ENCODE results near the gene TRAPPC10.

TRAPPC10 gene

DNA sequence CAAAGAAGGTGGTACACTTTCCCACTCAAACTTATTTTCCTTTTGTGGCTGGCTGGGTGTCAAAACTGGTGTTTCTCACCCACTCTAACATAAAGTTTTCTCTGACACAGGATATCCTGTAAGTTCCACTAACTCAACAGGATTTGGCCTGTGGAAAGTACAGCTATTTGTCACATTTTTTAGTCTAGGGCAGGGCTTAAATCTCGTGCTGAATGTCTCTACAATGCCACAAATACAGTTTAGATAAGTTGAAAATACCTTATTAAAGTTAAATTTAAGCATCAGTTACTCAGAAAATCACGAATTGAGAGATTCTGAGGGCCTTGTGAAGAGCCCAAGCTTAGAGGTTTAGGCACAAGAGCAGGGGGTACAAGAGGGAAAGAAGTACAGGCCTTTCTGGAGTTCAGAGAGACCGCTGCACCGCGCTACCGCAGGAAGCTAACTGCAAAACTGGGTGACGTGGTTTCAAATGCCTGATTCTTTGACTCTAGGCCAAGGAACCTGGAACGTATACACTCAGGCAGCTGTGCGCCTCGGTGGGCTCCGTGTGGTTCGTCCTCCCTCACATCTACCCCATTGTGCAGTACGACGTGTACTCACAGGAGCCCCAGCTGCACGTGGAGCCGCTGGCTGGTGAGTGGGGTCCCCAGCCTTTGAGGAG lies 71.7 kb downstream of the TRAPPC10 start:
- no peak for TF ChIP-seq SPI1 (IDR thresholded peaks at IDR 0.05; ENCODE audit: borderline replicate concordance, low read depth)
- no peak for TF ChIP-seq GABPA (IDR thresholded peaks at IDR 0.05; ENCODE audit: low read depth)
- TF ChIP-seq, protein P1, sequence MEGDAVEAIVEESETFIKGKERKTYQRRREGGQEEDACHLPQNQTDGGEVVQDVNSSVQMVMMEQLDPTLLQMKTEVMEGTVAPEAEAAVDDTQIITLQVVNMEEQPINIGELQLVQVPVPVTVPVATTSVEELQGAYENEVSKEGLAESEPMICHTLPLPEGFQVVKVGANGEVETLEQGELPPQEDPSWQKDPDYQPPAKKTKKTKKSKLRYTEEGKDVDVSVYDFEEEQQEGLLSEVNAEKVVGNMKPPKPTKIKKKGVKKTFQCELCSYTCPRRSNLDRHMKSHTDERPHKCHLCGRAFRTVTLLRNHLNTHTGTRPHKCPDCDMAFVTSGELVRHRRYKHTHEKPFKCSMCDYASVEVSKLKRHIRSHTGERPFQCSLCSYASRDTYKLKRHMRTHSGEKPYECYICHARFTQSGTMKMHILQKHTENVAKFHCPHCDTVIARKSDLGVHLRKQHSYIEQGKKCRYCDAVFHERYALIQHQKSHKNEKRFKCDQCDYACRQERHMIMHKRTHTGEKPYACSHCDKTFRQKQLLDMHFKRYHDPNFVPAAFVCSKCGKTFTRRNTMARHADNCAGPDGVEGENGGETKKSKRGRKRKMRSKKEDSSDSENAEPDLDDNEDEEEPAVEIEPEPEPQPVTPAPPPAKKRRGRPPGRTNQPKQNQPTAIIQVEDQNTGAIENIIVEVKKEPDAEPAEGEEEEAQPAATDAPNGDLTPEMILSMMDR (IDR thresholded peaks at IDR 0.05; ENCODE audit: insufficient read depth, low read length) = no peak
- TF ChIP-seq POLR2AphosphoS5 (IDR thresholded peaks at IDR 0.05; ENCODE audit: low read depth) = no peak
- TF ChIP-seq, protein P2, sequence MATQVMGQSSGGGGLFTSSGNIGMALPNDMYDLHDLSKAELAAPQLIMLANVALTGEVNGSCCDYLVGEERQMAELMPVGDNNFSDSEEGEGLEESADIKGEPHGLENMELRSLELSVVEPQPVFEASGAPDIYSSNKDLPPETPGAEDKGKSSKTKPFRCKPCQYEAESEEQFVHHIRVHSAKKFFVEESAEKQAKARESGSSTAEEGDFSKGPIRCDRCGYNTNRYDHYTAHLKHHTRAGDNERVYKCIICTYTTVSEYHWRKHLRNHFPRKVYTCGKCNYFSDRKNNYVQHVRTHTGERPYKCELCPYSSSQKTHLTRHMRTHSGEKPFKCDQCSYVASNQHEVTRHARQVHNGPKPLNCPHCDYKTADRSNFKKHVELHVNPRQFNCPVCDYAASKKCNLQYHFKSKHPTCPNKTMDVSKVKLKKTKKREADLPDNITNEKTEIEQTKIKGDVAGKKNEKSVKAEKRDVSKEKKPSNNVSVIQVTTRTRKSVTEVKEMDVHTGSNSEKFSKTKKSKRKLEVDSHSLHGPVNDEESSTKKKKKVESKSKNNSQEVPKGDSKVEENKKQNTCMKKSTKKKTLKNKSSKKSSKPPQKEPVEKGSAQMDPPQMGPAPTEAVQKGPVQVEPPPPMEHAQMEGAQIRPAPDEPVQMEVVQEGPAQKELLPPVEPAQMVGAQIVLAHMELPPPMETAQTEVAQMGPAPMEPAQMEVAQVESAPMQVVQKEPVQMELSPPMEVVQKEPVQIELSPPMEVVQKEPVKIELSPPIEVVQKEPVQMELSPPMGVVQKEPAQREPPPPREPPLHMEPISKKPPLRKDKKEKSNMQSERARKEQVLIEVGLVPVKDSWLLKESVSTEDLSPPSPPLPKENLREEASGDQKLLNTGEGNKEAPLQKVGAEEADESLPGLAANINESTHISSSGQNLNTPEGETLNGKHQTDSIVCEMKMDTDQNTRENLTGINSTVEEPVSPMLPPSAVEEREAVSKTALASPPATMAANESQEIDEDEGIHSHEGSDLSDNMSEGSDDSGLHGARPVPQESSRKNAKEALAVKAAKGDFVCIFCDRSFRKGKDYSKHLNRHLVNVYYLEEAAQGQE (IDR thresholded peaks at IDR 0.05; ENCODE audit: insufficient replicate concordance, low read depth) = no peak

DNA sequence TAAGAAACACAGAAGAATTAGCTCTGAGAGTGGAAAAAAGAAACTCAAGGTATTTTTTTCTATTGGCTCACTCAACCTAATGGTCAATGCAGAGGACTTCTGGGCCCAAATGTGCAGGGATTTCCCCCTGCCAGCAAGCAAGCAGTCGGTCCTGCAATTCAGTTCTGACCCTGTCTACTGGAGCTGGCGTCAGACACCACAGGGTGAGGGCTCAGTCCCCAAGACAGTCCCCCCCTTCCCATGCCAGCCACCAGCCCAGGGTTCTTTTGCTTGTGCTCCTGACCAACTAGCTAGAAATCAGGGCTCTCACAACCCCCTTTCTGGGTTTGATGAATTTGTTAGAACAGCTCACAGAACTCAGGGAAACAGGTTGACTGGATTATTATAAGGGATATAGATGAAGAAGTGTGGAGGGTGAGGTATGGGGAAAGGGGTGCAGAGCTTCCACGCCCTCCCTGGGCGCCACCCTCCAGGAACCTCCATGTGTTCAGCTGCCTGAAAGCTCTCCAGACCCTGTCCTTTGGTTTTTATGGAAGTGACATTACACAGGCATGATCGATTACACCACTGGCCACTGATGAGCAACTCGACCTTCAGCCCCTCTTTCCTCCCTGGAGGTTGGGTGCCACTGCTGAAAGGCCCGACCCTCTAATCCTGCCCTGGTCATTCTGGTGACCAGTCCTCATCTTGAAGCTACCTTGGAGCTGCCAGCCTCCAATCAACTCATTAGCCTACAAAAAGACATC lies 72.6 kb downstream of the TRAPPC10 start:
- Histone ChIP-seq H3K27me3 (ENCODE audit: insufficient read depth, poor library complexity, severe bottlenecking) (no peaks in the 10 kb centered on the region), H3K27ac (replicated peaks) (no peak overlapping the region), H3K4me3 (replicated peaks; ENCODE audit: insufficient read depth, low read length) (no peak overlapping the region)
- TF ChIP-seq, protein P1 (IDR thresholded peaks at IDR 0.05; ENCODE audit: insufficient read depth, low read length) = no peak
- no peak for TF ChIP-seq POLR2AphosphoS5 (IDR thresholded peaks at IDR 0.05; ENCODE audit: low read depth)
- TF ChIP-seq SPI1 (IDR thresholded peaks at IDR 0.05; ENCODE audit: borderline replicate concordance, low read depth) = no peak
- no peak for TF ChIP-seq GABPA (IDR thresholded peaks at IDR 0.05; ENCODE audit: low read depth)
- TF ChIP-seq, protein P2 (IDR thresholded peaks at IDR 0.05; ENCODE audit: insufficient replicate concordance, low read depth) = no peak
- DNase-seq (ENCODE audit: low read depth in 1 of 2, low spot score in 1 of 2) = no peak

More for the DNA sequence above, 71.7 kb downstream of the TRAPPC10 start:
- no peak overlapping the region for H3K4me3 ChIP-seq (replicated peaks; ENCODE audit: insufficient read depth, low read length)
- DNase-seq (ENCODE audit: low read depth in 1 of 2, low spot score in 1 of 2) = no peak
- H3K27me3 ChIP-seq (ENCODE audit: insufficient read depth, poor library complexity, severe bottlenecking) = no peaks in the 10 kb centered on the region
- no peak overlapping the region for H3K27ac ChIP-seq (replicated peaks)

DNA sequence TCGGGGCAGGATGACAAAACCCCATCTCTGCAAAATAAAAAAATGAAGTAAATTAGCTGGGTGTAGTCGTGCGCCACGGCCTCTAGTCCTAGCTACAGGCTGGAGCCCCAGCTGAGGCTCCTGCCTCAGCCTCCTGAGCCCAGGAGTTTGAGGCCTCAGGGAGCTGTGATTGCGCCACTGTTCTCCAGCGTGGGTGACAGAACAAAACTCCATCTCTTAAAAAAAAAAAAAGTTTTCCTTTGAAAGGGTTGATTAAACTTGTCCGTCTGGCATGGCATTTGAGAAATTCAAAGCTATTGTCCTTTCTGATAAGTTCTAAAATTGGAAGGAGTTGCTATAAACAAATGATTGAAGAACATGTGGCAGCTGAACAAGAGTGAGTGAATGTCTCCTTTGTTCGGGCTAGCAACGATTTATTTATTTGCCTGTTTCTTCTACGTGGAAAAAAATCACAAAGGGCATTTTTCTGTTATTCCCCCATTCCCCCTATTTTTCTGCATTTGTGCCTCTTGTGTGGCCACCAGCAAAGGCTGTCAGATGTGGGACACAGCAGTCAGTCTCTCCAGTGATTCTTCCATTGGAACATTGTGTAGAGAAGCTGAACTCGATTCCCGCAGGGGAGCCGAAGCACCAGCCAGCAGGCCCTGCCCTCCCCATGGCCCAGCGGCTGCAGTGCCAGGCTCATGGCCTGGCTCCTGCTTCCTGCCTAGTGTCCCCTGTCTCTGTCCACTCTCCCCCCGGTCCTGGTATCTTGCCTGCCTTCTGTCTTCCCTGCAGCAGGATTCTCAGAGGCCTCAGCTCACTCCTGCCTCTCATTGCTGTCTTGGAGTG lies 73.6 kb downstream of the TRAPPC10 start:
- no peaks in the 10 kb centered on the region for H3K27me3 ChIP-seq (ENCODE audit: insufficient read depth, poor library complexity, severe bottlenecking)
- no peak for DNase-seq (ENCODE audit: low read depth in 1 of 2, low spot score in 1 of 2)
- no peak for TF ChIP-seq SPI1 (IDR thresholded peaks at IDR 0.05; ENCODE audit: borderline replicate concordance, low read depth)
- TF ChIP-seq, protein P2 (IDR thresholded peaks at IDR 0.05; ENCODE audit: insufficient replicate concordance, low read depth) = no peak
- no peak for TF ChIP-seq GABPA (IDR thresholded peaks at IDR 0.05; ENCODE audit: low read depth)
- TF ChIP-seq POLR2AphosphoS5 (IDR thresholded peaks at IDR 0.05; ENCODE audit: low read depth) = no peak
- TF ChIP-seq, protein P1 (IDR thresholded peaks at IDR 0.05; ENCODE audit: insufficient read depth, low read length) = no peak
- H3K27ac ChIP-seq (replicated peaks) = no peak overlapping the region
- H3K4me3 ChIP-seq (replicated peaks; ENCODE audit: insufficient read depth, low read length) = no peak overlapping the region
